GM19351 (cell line): Measurements from ENCODE around the gene TTK.
"Not testable (repeated sequence)": the region's sequence is repeated elsewhere in the genome, so short reads cannot be mapped to it uniquely, and the experiment has no call there.

Experiments used
- ATAC-seq: cut with Tn5 transposase; IDR thresholded peaks from one replicate; pipeline ENCODE4 v1.9.1; 2021; ENCODE audit warnings: mild to moderate bottlenecking, moderate library complexity; ENCODE audit not compliant: unreplicated experiment

Gene TTK

GRCh38 chr6:80021131-80021530 lies 16.7 kb downstream of the TTK start:
- ATAC-seq, result no peak

- ATAC-seq, result no peak
Measured at GRCh38 chr6:80021591-80021990, 17.1 kb downstream of the TTK start.

- ATAC-seq, result no peak
Measured at GRCh38 chr6:80022803-80023202, 18.4 kb downstream of the TTK start.

- no peak for ATAC-seq
Measured at GRCh38 chr6:80028589-80028988, 24.1 kb downstream of the TTK start.

- ATAC-seq, result peak; percentile 92
Measured at GRCh38 chr6:80029470-80029869, 25.0 kb downstream of the TTK start.

GRCh38 chr6:80048220-80048619 lies 43.8 kb downstream of the TTK start:
- not testable (repeated sequence) for ATAC-seq

- ATAC-seq, result no peak
Measured at GRCh38 chr6:80060774-80061173, 56.3 kb downstream of the TTK start.

- ATAC-seq, result not testable (repeated sequence)
Measured at GRCh38 chr6:80068146-80068545, 63.7 kb downstream of the TTK start.

GRCh38 chr6:80070431-80070830 lies 66.0 kb downstream of the TTK start:
- not testable (repeated sequence) for ATAC-seq

GRCh38 chr6:80077067-80077466 lies 72.6 kb downstream of the TTK start:
- no peak for ATAC-seq

- ATAC-seq, result no peak
Measured at GRCh38 chr6:80088637-80089036, 84.2 kb downstream of the TTK start.

GRCh38 chr6:80091506-80091905 lies 87.1 kb downstream of the TTK start:
- ATAC-seq, result no peak
